ENCODE data around the gene KRTAP5-7. TPM values are rescaled to one million over a fixed set of nuclear protein-coding genes. Genes with fewer than 3 reads are reported as not detected.

Gene KRTAP5-7
- total RNA-seq, 1 experiment from 2014 or later = not detected

GRCh38 chr11:71558996-71559395 is 31.9 kb downstream of the KRTAP5-7 start:
- Histone ChIP-seq H4K20me1 (ENCODE audit: low read length) (no peaks in the 10 kb centered on the region), H3K4me3 (ENCODE audit: low read length) (no peak overlapping the region), H3K9ac (ENCODE audit: low read length) (no peak overlapping the region), H3K4me2 (ENCODE audit: low read length) (no peak overlapping the region), H3F3A (ENCODE audit: low read length, unreplicated experiment) (no peaks in the 10 kb centered on the region), H3K9me3 (ENCODE audit: low read length) (no peaks in the 10 kb centered on the region), H2AFZ (ENCODE audit: low read length) (no peak overlapping the region), H3K36me3 (ENCODE audit: low read depth, low read length) (no peaks in the 10 kb centered on the region), H3K27ac (ENCODE audit: low read length) (no peak overlapping the region), H3K9me2 (replicated peaks; ENCODE audit: low read length) (no peaks in the 10 kb centered on the region), H3K79me2 (ENCODE audit: low read length) (no peaks in the 10 kb centered on the region), H3K27me3 (ENCODE audit: low read length) (no peaks in the 10 kb centered on the region), H3K4me1 (ENCODE audit: insufficient read depth, low read length) (peaks cover 18% of the 10 kb centered on the region)
- no TSS peak for BruUV-seq (replicated peaks)
- TF ChIP-seq EZH2phosphoT487 (IDR thresholded peaks at IDR 0.05; ENCODE audit: borderline replicate concordance, low read length) = no peak
- TF ChIP-seq EZH2 (IDR thresholded peaks at IDR 0.05; ENCODE audit: low read length, unreplicated experiment) = no peak
- TF ChIP-seq CTCF (conservative IDR thresholded peaks at IDR 0.05; ENCODE audit: low read depth, low read length) = no peak
- ChIA-PET CTCF (no interaction called here), POLR2A (ENCODE audit: unreplicated experiment) (no interaction called here)
- intact Hi-C loops (cut with micrococcal nuclease) = no loop called here
- DNase-seq (no peak), ATAC-seq (no peak)

DNA sequence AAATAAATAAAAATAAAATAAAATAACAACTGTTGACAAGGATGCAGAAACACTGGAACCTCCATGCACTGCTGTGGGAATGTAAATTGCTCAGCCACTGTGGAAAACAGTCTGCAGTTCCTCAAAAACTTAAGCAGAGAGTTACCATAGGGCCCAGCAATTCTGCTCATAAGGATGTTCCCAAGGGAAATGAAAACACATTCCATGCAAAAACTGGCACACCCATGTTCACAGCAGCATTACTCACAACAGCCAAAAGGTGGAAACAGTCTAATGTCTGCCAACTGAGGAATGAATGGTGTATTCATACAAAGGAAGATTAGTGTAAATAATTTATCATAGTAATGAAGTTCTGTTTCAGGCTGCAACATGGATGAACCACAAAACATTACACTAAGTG is 35.1 kb downstream of the KRTAP5-7 start:
- no TSS peak for BruUV-seq (replicated peaks)
- intact Hi-C loops (cut with micrococcal nuclease) = no loop called here
- H3K4me1 ChIP-seq (ENCODE audit: insufficient read depth, low read length) = peaks cover 18% of the 10 kb centered on the region
- H3F3A ChIP-seq (ENCODE audit: low read length, unreplicated experiment) = no peaks in the 10 kb centered on the region
- no peaks in the 10 kb centered on the region for H4K20me1 ChIP-seq (ENCODE audit: low read length)
- no peaks in the 10 kb centered on the region for H3K9me2 ChIP-seq (replicated peaks; ENCODE audit: low read length)
- H3K9me3 ChIP-seq (ENCODE audit: low read length) = no peaks in the 10 kb centered on the region
- H3K4me3 ChIP-seq (ENCODE audit: low read length) = no peak overlapping the region
- H3K4me2 ChIP-seq (ENCODE audit: low read length) = no peak overlapping the region
- no peaks in the 10 kb centered on the region for H3K79me2 ChIP-seq (ENCODE audit: low read length)
- peak overlapping the region; percentile 20 for H3K27ac ChIP-seq (ENCODE audit: low read length)
- CTCF ChIA-PET = no interaction called here
- POLR2A ChIA-PET (ENCODE audit: unreplicated experiment) = no interaction called here
- DNase-seq (peak; percentile 59), ATAC-seq (peak; percentile 74)
- no peaks in the 10 kb centered on the region for H3K36me3 ChIP-seq (ENCODE audit: low read depth, low read length)
- no peak for TF ChIP-seq CTCF (conservative IDR thresholded peaks at IDR 0.05; ENCODE audit: low read depth, low read length)
- no peaks in the 10 kb centered on the region for H3K27me3 ChIP-seq (ENCODE audit: low read length)
- no peak overlapping the region for H2AFZ ChIP-seq (ENCODE audit: low read length)
- H3K9ac ChIP-seq (ENCODE audit: low read length) = no peak overlapping the region

GRCh38 chr11:71563406-71563805 is 36.3 kb downstream of the KRTAP5-7 start:
- Histone ChIP-seq H3K4me2 (ENCODE audit: low read length) (0 out of 2 replicates have a peak overlapping the region, but pooled peaks have one; percentile 2), H3K9me2 (replicated peaks; ENCODE audit: low read length) (no peaks in the 10 kb centered on the region), H2AFZ (ENCODE audit: low read length) (no peak overlapping the region), H3K9me3 (ENCODE audit: low read length) (no peaks in the 10 kb centered on the region), H3K79me2 (ENCODE audit: low read length) (no peaks in the 10 kb centered on the region), H3K9ac (ENCODE audit: low read length) (no peak overlapping the region), H3F3A (ENCODE audit: low read length, unreplicated experiment) (no peaks in the 10 kb centered on the region), H3K36me3 (ENCODE audit: low read depth, low read length) (no peaks in the 10 kb centered on the region), H4K20me1 (ENCODE audit: low read length) (no peaks in the 10 kb centered on the region), H3K4me3 (ENCODE audit: low read length) (no peak overlapping the region), H3K27ac (ENCODE audit: low read length) (no peak overlapping the region), H3K4me1 (ENCODE audit: insufficient read depth, low read length) (peaks cover 21% of the 10 kb centered on the region), H3K27me3 (ENCODE audit: low read length) (no peaks in the 10 kb centered on the region)
- no TSS peak for BruUV-seq (replicated peaks)
- no peak for TF ChIP-seq EZH2 (IDR thresholded peaks at IDR 0.05; ENCODE audit: low read length, unreplicated experiment)
- no peak for TF ChIP-seq EZH2phosphoT487 (IDR thresholded peaks at IDR 0.05; ENCODE audit: borderline replicate concordance, low read length)
- TF ChIP-seq CTCF (conservative IDR thresholded peaks at IDR 0.05; ENCODE audit: low read depth, low read length) = peak; percentile 86
- ATAC-seq (peak; percentile 77), DNase-seq (peak; percentile 83)
- intact Hi-C loops (cut with micrococcal nuclease) = no loop called here
- ChIA-PET CTCF (interaction anchor here (0.6 to 2.1 kb wide), 3 partner anchors 16 to 190 kb away, joined by 3 to 7 read pairs (median 3); no protein-coding TSS in a partner anchor), POLR2A (ENCODE audit: unreplicated experiment) (no interaction called here)
